Suppressor macrophage (primary cell): Measurements from ENCODE around the gene ASB16.

Experiments
- DNase-seq, 4 experiments: peaks; one replicate each; pipeline ENCODE4 v3.0.0-alpha.2; 2020 to 2022

The ASB16 gene

GRCh38 chr17:44191369-44191768 lies 20.9 kb downstream of the ASB16 start:
- no peak for DNase-seq

- DNase-seq = peak; percentile 26 to 57 (median 49)
These were observed 21.5 kb downstream of the ASB16 start for GRCh38 chr17:44191941-44192496.

- no peak for DNase-seq
These were observed 22.2 kb downstream of the ASB16 start for GRCh38 chr17:44192750-44193149.

GRCh38 chr17:44193326-44194084 lies 23.0 kb downstream of the ASB16 start:
- DNase-seq = no peak

GRCh38 chr17:44197107-44197506 lies 26.6 kb downstream of the ASB16 start:
- DNase-seq = no peak

GRCh38 chr17:44197980-44198720 lies 27.6 kb downstream of the ASB16 start:
- peak; percentile 61 to 84 (median 79) for DNase-seq

GRCh38 chr17:44198721-44199552 lies 28.4 kb downstream of the ASB16 start:
- DNase-seq = peak; percentile 65 to 90 (median 78)

GRCh38 chr17:44199553-44200477 lies 29.3 kb downstream of the ASB16 start, which contains the start of gene ATXN7L3:
Gene ATXN7L3 (minus strand): TSS chr17:44199884. CDS start chr17:44198070, 1,814 bp downstream.
- DNase-seq = peak; percentile 97 to 99 (median 98)

- DNase-seq = no peak
These were observed 30.1 kb downstream of the ASB16 start for GRCh38 chr17:44200478-44201155.

GRCh38 chr17:44202756-44203155 lies 32.3 kb downstream of the ASB16 start:
- DNase-seq = no peak

- peak; percentile 66 to 81 (median 75) for DNase-seq
These were observed 33.4 kb downstream of the ASB16 start for GRCh38 chr17:44203731-44204440.

GRCh38 chr17:44204441-44204882 lies 34.0 kb downstream of the ASB16 start:
- peak; percentile 19 to 58 (median 45) for DNase-seq

- no peak for DNase-seq
These were observed 35.7 kb downstream of the ASB16 start for GRCh38 chr17:44205962-44206824.

- no peak for DNase-seq
These were observed 36.3 kb downstream of the ASB16 start for GRCh38 chr17:44206825-44207155.

- no peak for DNase-seq
These were observed 36.8 kb downstream of the ASB16 start for GRCh38 chr17:44207319-44207718.

GRCh38 chr17:44207743-44208142 lies 37.2 kb downstream of the ASB16 start:
- no peak for DNase-seq

GRCh38 chr17:44209786-44210341 lies 39.4 kb downstream of the ASB16 start:
- no peak for DNase-seq

GRCh38 chr17:44210342-44211192 lies 40.1 kb downstream of the ASB16 start:
- peak; percentile 95 to 97 (median 96) for DNase-seq
